Measurements from ENCODE around the gene PPP1R12A.

GRCh38 chr12:79841878-79842265 lies 93.0 kb downstream of the PPP1R12A start:
- TF ChIP-seq CTCF (conservative IDR thresholded peaks at IDR 0.05) (no peak), ZFX (IDR thresholded peaks at IDR 0.05) (no peak)

All from C4-2B (cell line).